ENCODE data around the gene ZNF235.
"Not testable (repeated sequence)": the region's sequence is repeated elsewhere in the genome, so short reads cannot be mapped to it uniquely, and the experiment has no call there.

The ZNF235 gene

GRCh38 chr19:44304659-44305193, at the start of gene ZNF235:
TSS of gene ZNF235 (minus strand) at chr19:44305025. CDS start at chr19:44303404, 1,621 bp downstream.
- Mint-ChIP-seq H3K27ac (peak within 1 kb of the TSS; percentile 68), H3K4me3 (peak within 1 kb of the TSS; percentile 88), H3K27me3 (ENCODE audit: low read depth) (no peaks in the 10 kb centered on the region), H3K36me3 (ENCODE audit: low read depth) (peaks cover 21% of the 10 kb centered on the region), H3K9me3 (peaks cover 38% of the 10 kb centered on the region), H3K4me1 (ENCODE audit: low read depth) (peaks cover 6% of the 10 kb centered on the region)
- peak; percentile 77 for DNase-seq (ENCODE audit: low spot score)

- no peak overlapping the region for H3K27ac Mint-ChIP-seq
- H3K4me1 Mint-ChIP-seq (ENCODE audit: low read depth), result no peaks in the 10 kb centered on the region
- peaks cover 67% of the 10 kb centered on the region for H3K9me3 Mint-ChIP-seq
- no peak for DNase-seq (ENCODE audit: low spot score)
- no peaks in the 10 kb centered on the region for H3K36me3 Mint-ChIP-seq (ENCODE audit: low read depth)
- H3K27me3 Mint-ChIP-seq (ENCODE audit: low read depth), result no peaks in the 10 kb centered on the region
- no peak overlapping the region for H3K4me3 Mint-ChIP-seq
These were observed 41.7 kb upstream of the ZNF235 start for GRCh38 chr19:44346556-44346955.

- H3K4me1 Mint-ChIP-seq (ENCODE audit: low read depth), result no peaks in the 10 kb centered on the region
- DNase-seq (ENCODE audit: low spot score), result no peak
- peaks cover 72% of the 10 kb centered on the region for H3K9me3 Mint-ChIP-seq
- H3K27me3 Mint-ChIP-seq (ENCODE audit: low read depth), result no peaks in the 10 kb centered on the region
- no peak overlapping the region for H3K4me3 Mint-ChIP-seq
- H3K27ac Mint-ChIP-seq, result no peak overlapping the region
- H3K36me3 Mint-ChIP-seq (ENCODE audit: low read depth), result no peaks in the 10 kb centered on the region
These were observed 41.1 kb upstream of the ZNF235 start for GRCh38 chr19:44345959-44346358.

GRCh38 chr19:44344255-44344654, 39.4 kb upstream of the ZNF235 start:
- H3K27ac Mint-ChIP-seq, result no peak overlapping the region
- no peaks in the 10 kb centered on the region for H3K27me3 Mint-ChIP-seq (ENCODE audit: low read depth)
- H3K36me3 Mint-ChIP-seq (ENCODE audit: low read depth), result no peaks in the 10 kb centered on the region
- H3K4me3 Mint-ChIP-seq, result no peak overlapping the region
- DNase-seq (ENCODE audit: low spot score), result no peak
- peaks cover 74% of the 10 kb centered on the region for H3K9me3 Mint-ChIP-seq
- H3K4me1 Mint-ChIP-seq (ENCODE audit: low read depth), result no peaks in the 10 kb centered on the region

GRCh38 chr19:44341794-44342193, 37.0 kb upstream of the ZNF235 start:
- Mint-ChIP-seq H3K36me3 (ENCODE audit: low read depth) (no peaks in the 10 kb centered on the region), H3K27me3 (ENCODE audit: low read depth) (no peaks in the 10 kb centered on the region), H3K9me3 (peaks cover 65% of the 10 kb centered on the region), H3K4me1 (ENCODE audit: low read depth) (no peaks in the 10 kb centered on the region), H3K27ac (no peak overlapping the region), H3K4me3 (no peak overlapping the region)
- no peak for DNase-seq (ENCODE audit: low spot score)

- not testable (repeated sequence) for H3K27ac Mint-ChIP-seq; DNase-seq (ENCODE audit: low spot score); H3K27me3 Mint-ChIP-seq (ENCODE audit: low read depth); H3K4me3 Mint-ChIP-seq; H3K36me3 Mint-ChIP-seq (ENCODE audit: low read depth); H3K4me1 Mint-ChIP-seq (ENCODE audit: low read depth)
- peaks cover 61% of the 10 kb centered on the region for H3K9me3 Mint-ChIP-seq
These were observed 29.8 kb upstream of the ZNF235 start for GRCh38 chr19:44334639-44335038.

GRCh38 chr19:44332145-44332544, 27.3 kb upstream of the ZNF235 start:
- Mint-ChIP-seq H3K27me3 (ENCODE audit: low read depth) (no peaks in the 10 kb centered on the region), H3K27ac (no peak overlapping the region), H3K36me3 (ENCODE audit: low read depth) (no peaks in the 10 kb centered on the region), H3K9me3 (peaks cover 72% of the 10 kb centered on the region), H3K4me1 (ENCODE audit: low read depth) (no peaks in the 10 kb centered on the region), H3K4me3 (no peak overlapping the region)
- no peak for DNase-seq (ENCODE audit: low spot score)

GRCh38 chr19:44315883-44316282, 11.1 kb upstream of the ZNF235 start:
- Mint-ChIP-seq H3K36me3 (ENCODE audit: low read depth) (no peaks in the 10 kb centered on the region), H3K9me3 (peaks cover 53% of the 10 kb centered on the region), H3K4me1 (ENCODE audit: low read depth) (no peaks in the 10 kb centered on the region), H3K27ac (no peak overlapping the region), H3K4me3 (no peak overlapping the region), H3K27me3 (ENCODE audit: low read depth) (no peaks in the 10 kb centered on the region)
- DNase-seq (ENCODE audit: low spot score), result no peak

GRCh38 chr19:44313231-44313630, 8.4 kb upstream of the ZNF235 start:
- DNase-seq (ENCODE audit: low spot score), result no peak
- Mint-ChIP-seq H3K27ac (no peak overlapping the region), H3K27me3 (ENCODE audit: low read depth) (no peaks in the 10 kb centered on the region), H3K36me3 (ENCODE audit: low read depth) (no peaks in the 10 kb centered on the region), H3K9me3 (peaks cover 46% of the 10 kb centered on the region), H3K4me1 (ENCODE audit: low read depth) (no peaks in the 10 kb centered on the region), H3K4me3 (no peak overlapping the region)

- no peak overlapping the region for H3K4me3 Mint-ChIP-seq
- no peaks in the 10 kb centered on the region for H3K27me3 Mint-ChIP-seq (ENCODE audit: low read depth)
- H3K4me1 Mint-ChIP-seq (ENCODE audit: low read depth), result peaks cover 6% of the 10 kb centered on the region
- H3K36me3 Mint-ChIP-seq (ENCODE audit: low read depth), result no peaks in the 10 kb centered on the region
- H3K9me3 Mint-ChIP-seq, result peaks cover 46% of the 10 kb centered on the region
- no peak for DNase-seq (ENCODE audit: low spot score)
- H3K27ac Mint-ChIP-seq, result no peak overlapping the region
These were observed 3.2 kb upstream of the ZNF235 start for GRCh38 chr19:44308011-44308410.

- Mint-ChIP-seq H3K4me3 (no peak overlapping the region), H3K36me3 (ENCODE audit: low read depth) (peaks cover 10% of the 10 kb centered on the region), H3K27me3 (ENCODE audit: low read depth) (no peaks in the 10 kb centered on the region), H3K27ac (no peak overlapping the region), H3K9me3 (peaks cover 36% of the 10 kb centered on the region), H3K4me1 (ENCODE audit: low read depth) (peaks cover 6% of the 10 kb centered on the region)
- DNase-seq (ENCODE audit: low spot score), result no peak
These were observed 1.5 kb upstream of the ZNF235 start for GRCh38 chr19:44306283-44306682.

GRCh38 chr19:44305457-44305856, 632 bp upstream of the ZNF235 start:
- H3K27me3 Mint-ChIP-seq (ENCODE audit: low read depth), result no peaks in the 10 kb centered on the region
- H3K4me3 Mint-ChIP-seq, result peak overlapping the region; percentile 88
- H3K27ac Mint-ChIP-seq, result no peak overlapping the region
- DNase-seq (ENCODE audit: low spot score), result no peak
- peaks cover 39% of the 10 kb centered on the region for H3K9me3 Mint-ChIP-seq
- peaks cover 16% of the 10 kb centered on the region for H3K36me3 Mint-ChIP-seq (ENCODE audit: low read depth)
- H3K4me1 Mint-ChIP-seq (ENCODE audit: low read depth), result peaks cover 6% of the 10 kb centered on the region

GRCh38 chr19:44303976-44304568, 753 bp downstream of the ZNF235 start:
- peaks cover 38% of the 10 kb centered on the region for H3K9me3 Mint-ChIP-seq
- no peak for DNase-seq (ENCODE audit: low spot score)
- peaks cover 28% of the 10 kb centered on the region for H3K36me3 Mint-ChIP-seq (ENCODE audit: low read depth)
- no peaks in the 10 kb centered on the region for H3K27me3 Mint-ChIP-seq (ENCODE audit: low read depth)
- H3K4me1 Mint-ChIP-seq (ENCODE audit: low read depth), result peaks cover 6% of the 10 kb centered on the region
- peak overlapping the region; percentile 88 for H3K4me3 Mint-ChIP-seq
- H3K27ac Mint-ChIP-seq, result peak overlapping the region; percentile 68

- peaks cover 33% of the 10 kb centered on the region for H3K9me3 Mint-ChIP-seq
- H3K36me3 Mint-ChIP-seq (ENCODE audit: low read depth), result peaks cover 35% of the 10 kb centered on the region
- no peaks in the 10 kb centered on the region for H3K27me3 Mint-ChIP-seq (ENCODE audit: low read depth)
- H3K4me1 Mint-ChIP-seq (ENCODE audit: low read depth), result peaks cover 6% of the 10 kb centered on the region
- peak overlapping the region; percentile 88 for H3K4me3 Mint-ChIP-seq
- H3K27ac Mint-ChIP-seq, result no peak overlapping the region
- no peak for DNase-seq (ENCODE audit: low spot score)
These were observed 1.5 kb downstream of the ZNF235 start for GRCh38 chr19:44303320-44303719.

- H3K27me3 Mint-ChIP-seq (ENCODE audit: low read depth), result no peaks in the 10 kb centered on the region
- H3K4me3 Mint-ChIP-seq, result no peak overlapping the region
- H3K9me3 Mint-ChIP-seq, result peaks cover 82% of the 10 kb centered on the region
- H3K27ac Mint-ChIP-seq, result no peak overlapping the region
- H3K36me3 Mint-ChIP-seq (ENCODE audit: low read depth), result peaks cover 30% of the 10 kb centered on the region
- H3K4me1 Mint-ChIP-seq (ENCODE audit: low read depth), result no peaks in the 10 kb centered on the region
- DNase-seq (ENCODE audit: low spot score), result no peak
These were observed 19.9 kb downstream of the ZNF235 start for GRCh38 chr19:44284968-44285367.

Data from T-helper 2 cell treated with Interferon-gamma antibody and Interleukin-4, amounts not matched to agents 5 μg/mL and 100 μg/mL, for 36 hours (primary cell).